GM12878 (cell line): Measurements from ENCODE around the gene SEC24D. TPM values are rescaled to one million over a fixed set of nuclear protein-coding genes. Genes with fewer than 3 reads are reported as not detected.

Experiments
- ATAC-seq: fragments of 200-7000 bp; cut with Tn5 transposase; 3 replicates; pipeline ENCODE4 v1.9.1; 2020; ENCODE audit warnings: mild to moderate bottlenecking, moderate library complexity
- BruUV-seq: library from RNA; stranded (reverse); fragments of 400-500 nt; replicated peaks from 2 replicates; lab custom pipeline; 2021; lab: Mats Ljungman, UMichigan
- CTCF ChIA-PET: fragments of 300-600 bp; sonication (Branson Sonifier 250); formaldehyde crosslinking; extraction: SDS; loops from one replicate; lab custom pipeline; 2021; ENCODE audit warnings: inconsistent platforms; lab: Yijun Ruan, JAX
- POLR2A ChIA-PET: fragments of 350-600 bp; formaldehyde crosslinking; extraction: SDS; loops from one replicate; lab custom pipeline; 2021; ENCODE audit warnings: inconsistent platforms; lab: Charles Lee
- RAD21 ChIA-PET: fragments of 300-600 bp; sonication (Branson Sonifier 250); formaldehyde crosslinking; loops from one replicate; lab custom pipeline; 2023; ENCODE audit warnings: antibody characterized with exemption; ENCODE audit not compliant: unreplicated experiment; lab: Charles Lee
- SMC1A ChIA-PET: fragments of 300-600 bp; sonication (Branson Sonifier 250); formaldehyde crosslinking; loops from one replicate; lab custom pipeline; 2023; ENCODE audit not compliant: unreplicated experiment, uncharacterized antibody; lab: Charles Lee
- DNase-seq: peaks from one replicate; pipeline ENCODE4 v3.0.0-alpha.2; 2011; ENCODE audit warnings: low read depth, low spot score
- FAIRE-seq: peaks from 3 replicates; lab custom pipeline; 2011; peaks lifted over from hg19 to GRCh38; lab: Jason Lieb, UNC
- H2AFZ ChIP-seq: 2 replicates; pipeline ENCODE4 v1.6.0; 2011; ENCODE audit warnings: low read depth, low read length, control low read depth; ENCODE audit not compliant: control insufficient read depth
- H3K27ac ChIP-seq: 2 replicates; pipeline ENCODE4 v1.5.1; 2011; ENCODE audit warnings: control low read depth; ENCODE audit not compliant: control insufficient read depth, insufficient read depth
- H3K27me3 ChIP-seq, 2 experiments: replicated peaks in 1 of 2; 2 replicates each; pipeline versions ENCODE4 v1.6.0 to v1.6.1; 2011; ENCODE audit warnings: low read length in 1 of 2; ENCODE audit not compliant: control insufficient read depth in 2 of 2, insufficient read depth in 2 of 2
- H3K36me3 ChIP-seq, 2 experiments: 2 replicates each; pipeline ENCODE4 v1.5.1; 2011; ENCODE audit warnings: low read length in 1 of 2; ENCODE audit not compliant: control insufficient read depth in 2 of 2, insufficient read depth in 2 of 2
- H3K4me1 ChIP-seq: 2 replicates; pipeline ENCODE4 v1.6.1; 2011; ENCODE audit warnings: mild to moderate bottlenecking, low read length, moderate library complexity, mixed read lengths; ENCODE audit not compliant: control insufficient read depth, insufficient read depth
- H3K4me2 ChIP-seq: 2 replicates; pipeline ENCODE4 v1.6.0; 2011; ENCODE audit warnings: control low read depth; ENCODE audit not compliant: control insufficient read depth, insufficient read depth
- H3K4me3 ChIP-seq: fragments of 200-600 bp; sonication (generic); 2 replicates; pipeline ENCODE4 v1.5.1; 2016
- H3K79me2 ChIP-seq: 2 replicates; pipeline ENCODE4 v1.6.0; 2011; ENCODE audit warnings: low read length; ENCODE audit not compliant: control insufficient read depth, insufficient read depth
- H3K9ac ChIP-seq: 2 replicates; pipeline ENCODE4 v1.8.0; 2011; ENCODE audit warnings: low read length, control low read depth, mixed read lengths; ENCODE audit not compliant: control insufficient read depth, insufficient read depth
- H3K9me3 ChIP-seq: replicated peaks from 3 replicates; pipeline ENCODE4 v1.5.1; 2011; ENCODE audit warnings: mild to moderate bottlenecking, low read length; ENCODE audit not compliant: control insufficient read depth, insufficient read depth
- H4K20me1 ChIP-seq: 2 replicates; pipeline ENCODE4 v1.6.0; 2011; ENCODE audit not compliant: control insufficient read depth, insufficient read depth
- CEBPB ChIP-seq, 2 experiments: fragments of 150-350 bp in 1 of 2; IDR thresholded peaks; 2 replicates each; pipeline ENCODE4 v1.6.1; 2012 to 2014; ENCODE audit warnings: low read depth in 2 of 2, low read length in 2 of 2, borderline replicate concordance in 1 of 2, inconsistent platforms in 1 of 2
- ELK1 ChIP-seq: IDR thresholded peaks from 2 replicates; pipeline ENCODE4 v1.6.1; 2012; ENCODE audit warnings: low read depth, low read length, improper control_type of control experiment
- FOXM1 ChIP-seq: IDR thresholded peaks from 2 replicates; pipeline ENCODE4 v1.6.1; 2012; ENCODE audit warnings: low read depth, mild to moderate bottlenecking, inconsistent platforms, low read length, moderate library complexity
- IRF3 ChIP-seq: fragments of 450-650 bp; IDR thresholded peaks from 2 replicates; pipeline ENCODE4 v1.6.1; 2014; ENCODE audit warnings: mild to moderate bottlenecking
- KLF5 ChIP-seq: fragments of 450-650 bp; IDR thresholded peaks from 2 replicates; pipeline ENCODE4 v1.6.1; 2014; ENCODE audit warnings: mild to moderate bottlenecking; ENCODE audit not compliant: partially characterized antibody
- MAX ChIP-seq: IDR thresholded peaks from 2 replicates; pipeline ENCODE4 v1.6.1; 2012; ENCODE audit warnings: low read depth, low read length, improper control_type of control experiment
- PAX5 ChIP-seq: IDR thresholded peaks from 2 replicates; pipeline ENCODE4 v1.6.1; 2011; ENCODE audit warnings: low read depth, low read length, borderline replicate concordance
- PKNOX1 ChIP-seq: fragments of 450-650 bp; IDR thresholded peaks from 2 replicates; pipeline ENCODE4 v1.6.1; 2016; ENCODE audit warnings: mild to moderate bottlenecking
- PML ChIP-seq: IDR thresholded peaks from 2 replicates; pipeline ENCODE4 v1.6.1; 2012; ENCODE audit warnings: low read length, inconsistent platforms
- RAD51 ChIP-seq: fragments of 450-650 bp; IDR thresholded peaks from 2 replicates; pipeline ENCODE4 v1.6.1; 2016; ENCODE audit warnings: moderate library complexity, mild to moderate bottlenecking, inconsistent platforms
- SMC3 ChIP-seq: IDR thresholded peaks from 2 replicates; pipeline ENCODE4 v1.6.1; 2011; ENCODE audit warnings: low read length, improper control_type of control experiment, borderline replicate concordance
- SUZ12 ChIP-seq: fragments of 200-600 bp; sonication (generic); IDR thresholded peaks from one replicate; pipeline ENCODE4 v1.6.1; 2018; ENCODE audit warnings: antibody characterized with exemption, mild to moderate bottlenecking; ENCODE audit not compliant: unreplicated experiment
- WGBS: methylation state at CpG from one replicate; pipeline ENCODE4 v1.1.6; 2016; ENCODE audit warnings: low lambda C conversion rate; ENCODE audit not compliant: insufficient replicate concordance, insufficient coverage; ENCODE audit errors: missing lambda C conversion rate; 5-methylcytosine and 5-hydroxymethylcytosine counted together
- in situ Hi-C: fragments of 300-500 bp; cut with MboI; formaldehyde crosslinking; loops from 9 replicates; pipeline ENCODE4 v1.14.3; 2018; ENCODE audit warnings: mixed read lengths
- intact Hi-C: fragments of 100-400 bp; cut with micrococcal nuclease; formaldehyde crosslinking; loops from one replicate; pipeline ENCODE4 v1.14.2; 2022; ENCODE audit not compliant: unreplicated experiment
- polyA plus RNA-seq, 11 experiments: library from polyadenylated mRNA; depleted of rRNA in 4 of 11; unstranded in 6 of 11; stranded (reverse) in 5 of 11; fragments of >200 nt; fragmentation: Nextera tagmentation in 4 of 11; fragmentation: Illumina TruSeq in 1 of 11; extraction: Ambion mirVana in 4 of 11; extraction: Trizol in 1 of 11; gene quantifications; 1 replicate in 1 of 11; 2 replicates in 10 of 11; pipeline versions ENCODE4 v1.2.1 to v1.2.3, GENCODE V29; 2011 to 2016; ENCODE audit warnings: inconsistent platforms in 2 of 11, missing spikeins in 2 of 11, low read depth in 1 of 11
- total RNA-seq, 4 experiments: library from RNA; depleted of rRNA in 3 of 4; stranded (reverse); fragments of >200 nt in 3 of 4; fragmentation: Illumina TruSeq in 1 of 4; extraction: Trizol in 1 of 4; gene quantifications; 2 replicates each; pipeline versions ENCODE4 v1.2.1 to v1.2.3, GENCODE V29; 2013 to 2021

SEC24D gene
- total and polyA plus RNA-seq, 10 of the 15 experiments (the other 5 are each of a cell fraction or from before 2014, with no cell fraction given), result 12.8 to 61.9 (median 25.6) TPM

GRCh38 chr4:118754890-118755289 lies 81.0 kb downstream of the SEC24D start:
- H4K20me1 ChIP-seq, result no peaks in the 10 kb centered on the region
- no peak overlapping the region for H3K4me2 ChIP-seq
- ATAC-seq (no peak), FAIRE-seq (no peak), DNase-seq (no peak)
- H3K4me1 ChIP-seq, result peaks cover 3% of the 10 kb centered on the region
- no peak overlapping the region for H3K9ac ChIP-seq
- 95% methylated on average over 2 of the region's 2 CpGs for WGBS
- intact Hi-C loops (no loop called here), in situ Hi-C loops (no loop called here)
- no peaks in the 10 kb centered on the region for H3K9me3 ChIP-seq
- H2AFZ ChIP-seq, result no peak overlapping the region
- ChIA-PET RAD21 (interaction anchor here (0.6 kb wide), 1 partner anchor 17 kb away, joined by 3 read pairs; no protein-coding TSS in a partner anchor), POLR2A (no interaction called here)
- H3K79me2 ChIP-seq, result no peaks in the 10 kb centered on the region
- H3K4me3 ChIP-seq, result no peak overlapping the region
- TF ChIP-seq FOXM1 (no peak), MAX (no peak), SUZ12 (no peak), ELK1 (no peak), PAX5 (no peak), IRF3 (no peak), PKNOX1 (no peak), CEBPB (IDR thresholded peaks at IDR 0.05; ENCODE audit: borderline replicate concordance in 1 of 2, low read depth in 2 of 2, low read length in 2 of 2) (no peak), SMC3 (no peak), PML (no peak), KLF5 (no peak), RAD51 (no peak)
- TF ChIP-seq, all 136 proteins: peak for 0
- CTCF ChIA-PET, result interaction anchor here (1.0 to 1.6 kb wide), 2 partner anchors 83 to 111 kb away, joined by 3 read pairs; no protein-coding TSS in a partner anchor
- BruUV-seq, result no TSS peak
- SMC1A ChIA-PET, result interaction anchor here (1.4 to 2.0 kb wide), 2 partner anchors 70 to 95 kb away, joined by 4 to 6 read pairs; no protein-coding TSS in a partner anchor
- Histone ChIP-seq H3K36me3 (peaks cover 4 to 19% of the 10 kb centered on the region in 2 experiments; a peak in 3 of 4 replicates), H3K27me3 (no peaks in the 10 kb centered on the region), H3K27ac (no peak overlapping the region)
